ENCODE results near the gene ZNF76. TPM values are rescaled to one million over a fixed set of nuclear protein-coding genes. Genes with fewer than 3 reads are reported as not detected.
A peak's percentile ranks its signal among the peaks of the same experiment; 100 is the strongest.

The ZNF76 gene
- total and polyA plus RNA-seq, 4 donors, result 10.6 to 18.4 (median 12.4) TPM

DNA sequence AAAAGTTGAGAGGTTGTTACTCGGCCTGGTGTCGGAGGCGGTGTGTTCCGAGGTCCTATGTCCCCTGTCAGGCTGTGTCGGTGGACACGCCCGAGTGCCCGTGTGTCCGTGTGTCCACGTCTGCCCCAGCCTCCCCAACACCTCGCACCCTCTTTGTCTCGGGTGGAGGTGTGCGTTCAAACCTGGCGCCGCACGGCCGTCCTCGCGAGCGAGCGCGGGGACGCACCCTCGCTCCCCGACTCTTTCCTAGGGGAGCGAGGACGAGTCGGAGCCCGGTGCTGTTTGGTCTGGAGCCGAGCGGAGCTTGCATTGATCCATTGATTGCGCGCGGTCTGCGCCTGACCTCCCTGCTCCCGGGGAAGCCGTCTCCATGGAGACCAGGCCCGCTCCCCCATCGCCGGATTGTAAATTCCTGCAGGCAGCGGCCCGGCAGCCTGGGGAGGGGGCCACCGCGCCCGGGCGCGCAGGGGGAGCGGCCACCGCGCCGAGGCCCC lies 46.2 kb upstream of the ZNF76 start:
- TF ChIP-seq GABPA (IDR thresholded peaks at IDR 0.05 in 1 of 2, conservative IDR thresholded peaks at IDR 0.05 in 1 of 2) (no peak), RAD21 (IDR thresholded peaks at IDR 0.05) (no peak), NR2F2 (IDR thresholded peaks at IDR 0.05) (no peak)
- TF ChIP-seq, protein P1, sequence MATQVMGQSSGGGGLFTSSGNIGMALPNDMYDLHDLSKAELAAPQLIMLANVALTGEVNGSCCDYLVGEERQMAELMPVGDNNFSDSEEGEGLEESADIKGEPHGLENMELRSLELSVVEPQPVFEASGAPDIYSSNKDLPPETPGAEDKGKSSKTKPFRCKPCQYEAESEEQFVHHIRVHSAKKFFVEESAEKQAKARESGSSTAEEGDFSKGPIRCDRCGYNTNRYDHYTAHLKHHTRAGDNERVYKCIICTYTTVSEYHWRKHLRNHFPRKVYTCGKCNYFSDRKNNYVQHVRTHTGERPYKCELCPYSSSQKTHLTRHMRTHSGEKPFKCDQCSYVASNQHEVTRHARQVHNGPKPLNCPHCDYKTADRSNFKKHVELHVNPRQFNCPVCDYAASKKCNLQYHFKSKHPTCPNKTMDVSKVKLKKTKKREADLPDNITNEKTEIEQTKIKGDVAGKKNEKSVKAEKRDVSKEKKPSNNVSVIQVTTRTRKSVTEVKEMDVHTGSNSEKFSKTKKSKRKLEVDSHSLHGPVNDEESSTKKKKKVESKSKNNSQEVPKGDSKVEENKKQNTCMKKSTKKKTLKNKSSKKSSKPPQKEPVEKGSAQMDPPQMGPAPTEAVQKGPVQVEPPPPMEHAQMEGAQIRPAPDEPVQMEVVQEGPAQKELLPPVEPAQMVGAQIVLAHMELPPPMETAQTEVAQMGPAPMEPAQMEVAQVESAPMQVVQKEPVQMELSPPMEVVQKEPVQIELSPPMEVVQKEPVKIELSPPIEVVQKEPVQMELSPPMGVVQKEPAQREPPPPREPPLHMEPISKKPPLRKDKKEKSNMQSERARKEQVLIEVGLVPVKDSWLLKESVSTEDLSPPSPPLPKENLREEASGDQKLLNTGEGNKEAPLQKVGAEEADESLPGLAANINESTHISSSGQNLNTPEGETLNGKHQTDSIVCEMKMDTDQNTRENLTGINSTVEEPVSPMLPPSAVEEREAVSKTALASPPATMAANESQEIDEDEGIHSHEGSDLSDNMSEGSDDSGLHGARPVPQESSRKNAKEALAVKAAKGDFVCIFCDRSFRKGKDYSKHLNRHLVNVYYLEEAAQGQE (IDR thresholded peaks at IDR 0.05), result no peak
- TF ChIP-seq, protein P2, sequence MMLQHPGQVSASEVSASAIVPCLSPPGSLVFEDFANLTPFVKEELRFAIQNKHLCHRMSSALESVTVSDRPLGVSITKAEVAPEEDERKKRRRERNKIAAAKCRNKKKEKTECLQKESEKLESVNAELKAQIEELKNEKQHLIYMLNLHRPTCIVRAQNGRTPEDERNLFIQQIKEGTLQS (IDR thresholded peaks at IDR 0.05), result no peak
- DNase-seq (ENCODE audit: low spot score), result peak; percentile 49
- Histone ChIP-seq H3K36me3 (ENCODE audit: control insufficient read depth in 4 of 4, insufficient read depth in 3 of 4, low read depth in 1 of 4, low read length in 3 of 4) (no peaks in the 10 kb centered on the region), H3K27me3 (ENCODE audit: control insufficient read depth in 4 of 4, insufficient read depth in 4 of 4, low read length in 3 of 4) (peaks cover 0 to 5% (median 0%) of the 10 kb centered on the region in 4 donors), H3K4me3 (ENCODE audit: low read depth in 1 of 3, low read length in 3 of 3) (peak overlapping the region in 2 of 3 donors; percentile 9 to 57), H3K9ac (ENCODE audit: low read depth in 1 of 2, low read length in 2 of 2) (no peak overlapping the region), H3K4me1 (ENCODE audit: control insufficient read depth in 4 of 4, insufficient read depth in 4 of 4, low read length in 3 of 4) (peaks cover 9 to 17% (median 13%) of the 10 kb centered on the region in 4 donors), H3K27ac (ENCODE audit: low read depth in 1 of 2, low read length in 2 of 2) (no peak overlapping the region), H3K9me3 (ENCODE audit: control insufficient read depth in 4 of 4, low read length in 3 of 4) (no peaks in the 10 kb centered on the region)
- 9% methylated on average over 51 of the region's 51 CpGs for WGBS

DNA sequence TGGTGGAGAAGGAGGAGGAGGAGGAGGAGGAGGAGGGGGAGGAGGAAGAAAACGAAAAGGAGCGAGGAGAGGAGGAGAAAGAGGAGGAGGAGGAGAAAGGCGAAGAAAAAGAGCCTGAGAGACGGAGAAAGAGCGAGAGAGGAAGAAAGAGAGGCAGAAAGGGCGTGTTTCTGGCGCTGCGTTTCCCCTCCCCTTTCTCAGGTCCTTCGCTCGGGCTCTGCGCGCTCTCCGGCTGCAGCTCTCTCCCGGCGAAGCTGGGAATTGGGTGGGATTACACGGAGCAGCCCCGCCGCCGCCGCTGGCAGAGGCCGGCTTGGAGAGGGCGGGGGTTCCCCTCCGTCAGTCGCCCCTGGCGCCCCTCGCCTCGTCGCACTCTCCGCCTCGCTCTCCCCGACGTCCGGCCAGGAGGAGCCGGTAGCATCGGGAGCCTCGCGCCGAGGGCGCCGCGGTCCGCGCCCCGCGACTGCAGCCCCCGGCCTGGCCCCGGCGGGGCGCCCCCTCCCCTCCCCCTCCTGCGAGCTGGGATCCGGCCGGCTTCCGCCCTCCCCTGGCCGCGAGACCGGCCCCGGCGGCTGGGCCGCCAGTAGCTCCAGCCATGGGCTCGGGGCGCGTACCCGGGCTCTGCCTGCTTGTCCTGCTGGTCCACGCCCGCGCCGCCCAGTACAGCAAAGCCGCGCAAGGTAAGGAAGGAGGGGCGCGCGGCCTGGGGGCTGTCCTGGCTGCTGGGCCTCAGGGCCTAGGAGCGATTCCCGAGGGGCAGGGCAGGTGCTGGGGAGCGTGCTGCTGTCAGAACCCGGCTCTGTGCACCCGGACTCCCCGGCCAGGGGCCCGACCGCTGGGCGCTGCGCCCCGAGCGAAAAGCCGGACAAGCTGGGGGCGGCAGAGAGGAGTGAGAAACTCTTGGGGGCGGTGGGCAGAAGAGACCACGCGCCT lies 45.4 kb upstream of the ZNF76 start, which contains the start of gene SCUBE3:
Gene SCUBE3, plus strand, starts transcription at position 133 of the 933 bp plus-strand sequence. Its CDS starts 463 bp downstream, at position 596.
- no peaks in the 10 kb centered on the region for H3K9me3 ChIP-seq (ENCODE audit: control insufficient read depth in 4 of 4, low read length in 3 of 4)
- peaks cover 0 to 5% (median 0%) of the 10 kb centered on the region in 4 donors for H3K27me3 ChIP-seq (ENCODE audit: control insufficient read depth in 4 of 4, insufficient read depth in 4 of 4, low read length in 3 of 4)
- no peaks in the 10 kb centered on the region for H3K36me3 ChIP-seq (ENCODE audit: control insufficient read depth in 4 of 4, insufficient read depth in 3 of 4, low read depth in 1 of 4, low read length in 3 of 4)
- 3% methylated on average over 89 of the region's 89 CpGs for WGBS
- no peak within 1 kb of the TSS for H3K27ac ChIP-seq (ENCODE audit: low read depth in 1 of 2, low read length in 2 of 2)
- TF ChIP-seq HNF4A (conservative IDR thresholded peaks at IDR 0.05) (no peak), NR2F2 (IDR thresholded peaks at IDR 0.05) (no peak), YY1 (IDR thresholded peaks at IDR 0.05) (no peak), GABPA (IDR thresholded peaks at IDR 0.05 in 1 of 2, conservative IDR thresholded peaks at IDR 0.05 in 1 of 2) (no peak), SP1 (IDR thresholded peaks at IDR 0.05) (no peak), EGR1 (IDR thresholded peaks at IDR 0.05; ENCODE audit: low read depth in 2 of 2) (no peak), HNF4G (IDR thresholded peaks at IDR 0.05) (no peak), FOXA2 (IDR thresholded peaks at IDR 0.05) (no peak), TAF1 (conservative IDR thresholded peaks at IDR 0.05) (no peak), JUND (IDR thresholded peaks at IDR 0.05) (no peak)
- TF ChIP-seq, protein P1 (IDR thresholded peaks at IDR 0.05), result no peak
- TF ChIP-seq, protein P3, sequence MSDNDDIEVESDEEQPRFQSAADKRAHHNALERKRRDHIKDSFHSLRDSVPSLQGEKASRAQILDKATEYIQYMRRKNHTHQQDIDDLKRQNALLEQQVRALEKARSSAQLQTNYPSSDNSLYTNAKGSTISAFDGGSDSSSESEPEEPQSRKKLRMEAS (IDR thresholded peaks at IDR 0.05), result no peak
- TF ChIP-seq, protein P2 (IDR thresholded peaks at IDR 0.05), result no peak
- TF ChIP-seq, protein P4, sequence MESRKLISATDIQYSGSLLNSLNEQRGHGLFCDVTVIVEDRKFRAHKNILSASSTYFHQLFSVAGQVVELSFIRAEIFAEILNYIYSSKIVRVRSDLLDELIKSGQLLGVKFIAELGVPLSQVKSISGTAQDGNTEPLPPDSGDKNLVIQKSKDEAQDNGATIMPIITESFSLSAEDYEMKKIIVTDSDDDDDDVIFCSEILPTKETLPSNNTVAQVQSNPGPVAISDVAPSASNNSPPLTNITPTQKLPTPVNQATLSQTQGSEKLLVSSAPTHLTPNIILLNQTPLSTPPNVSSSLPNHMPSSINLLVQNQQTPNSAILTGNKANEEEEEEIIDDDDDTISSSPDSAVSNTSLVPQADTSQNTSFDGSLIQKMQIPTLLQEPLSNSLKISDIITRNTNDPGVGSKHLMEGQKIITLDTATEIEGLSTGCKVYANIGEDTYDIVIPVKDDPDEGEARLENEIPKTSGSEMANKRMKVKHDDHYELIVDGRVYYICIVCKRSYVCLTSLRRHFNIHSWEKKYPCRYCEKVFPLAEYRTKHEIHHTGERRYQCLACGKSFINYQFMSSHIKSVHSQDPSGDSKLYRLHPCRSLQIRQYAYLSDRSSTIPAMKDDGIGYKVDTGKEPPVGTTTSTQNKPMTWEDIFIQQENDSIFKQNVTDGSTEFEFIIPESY (IDR thresholded peaks at IDR 0.05), result no peak
- TF ChIP-seq, protein P5, sequence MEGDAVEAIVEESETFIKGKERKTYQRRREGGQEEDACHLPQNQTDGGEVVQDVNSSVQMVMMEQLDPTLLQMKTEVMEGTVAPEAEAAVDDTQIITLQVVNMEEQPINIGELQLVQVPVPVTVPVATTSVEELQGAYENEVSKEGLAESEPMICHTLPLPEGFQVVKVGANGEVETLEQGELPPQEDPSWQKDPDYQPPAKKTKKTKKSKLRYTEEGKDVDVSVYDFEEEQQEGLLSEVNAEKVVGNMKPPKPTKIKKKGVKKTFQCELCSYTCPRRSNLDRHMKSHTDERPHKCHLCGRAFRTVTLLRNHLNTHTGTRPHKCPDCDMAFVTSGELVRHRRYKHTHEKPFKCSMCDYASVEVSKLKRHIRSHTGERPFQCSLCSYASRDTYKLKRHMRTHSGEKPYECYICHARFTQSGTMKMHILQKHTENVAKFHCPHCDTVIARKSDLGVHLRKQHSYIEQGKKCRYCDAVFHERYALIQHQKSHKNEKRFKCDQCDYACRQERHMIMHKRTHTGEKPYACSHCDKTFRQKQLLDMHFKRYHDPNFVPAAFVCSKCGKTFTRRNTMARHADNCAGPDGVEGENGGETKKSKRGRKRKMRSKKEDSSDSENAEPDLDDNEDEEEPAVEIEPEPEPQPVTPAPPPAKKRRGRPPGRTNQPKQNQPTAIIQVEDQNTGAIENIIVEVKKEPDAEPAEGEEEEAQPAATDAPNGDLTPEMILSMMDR (IDR thresholded peaks at IDR 0.05; ENCODE audit: low read depth, low read length, missing input control), result no peak
- peak within 1 kb of the TSS in 2 of 3 donors; percentile 55 to 57 for H3K4me3 ChIP-seq (ENCODE audit: low read depth in 1 of 3, low read length in 3 of 3)
- peaks cover 9 to 17% (median 13%) of the 10 kb centered on the region in 4 donors for H3K4me1 ChIP-seq (ENCODE audit: control insufficient read depth in 4 of 4, insufficient read depth in 4 of 4, low read length in 3 of 4)
- no peak within 1 kb of the TSS for H3K9ac ChIP-seq (ENCODE audit: low read depth in 1 of 2, low read length in 2 of 2)
- no peak for DNase-seq (ENCODE audit: low spot score)

All from liver (tissue), 9 donors.